GM12875 (cell line): ENCODE results near the gene DNM3.

ENCODE experiments used
- H3K4me3 ChIP-seq: one replicate; pipeline ENCODE4 v1.5.1; 2011; ENCODE audit warnings: low read depth, low read length, control low read depth
- CTCF ChIP-seq: IDR thresholded peaks from 2 replicates; pipeline ENCODE4 v1.5.1; 2011; ENCODE audit warnings: low read depth, mild to moderate bottlenecking, control low read depth, inconsistent platforms, low read length, moderate library complexity, borderline replicate concordance; ENCODE audit not compliant: insufficient read depth

DNM3 gene

DNA sequence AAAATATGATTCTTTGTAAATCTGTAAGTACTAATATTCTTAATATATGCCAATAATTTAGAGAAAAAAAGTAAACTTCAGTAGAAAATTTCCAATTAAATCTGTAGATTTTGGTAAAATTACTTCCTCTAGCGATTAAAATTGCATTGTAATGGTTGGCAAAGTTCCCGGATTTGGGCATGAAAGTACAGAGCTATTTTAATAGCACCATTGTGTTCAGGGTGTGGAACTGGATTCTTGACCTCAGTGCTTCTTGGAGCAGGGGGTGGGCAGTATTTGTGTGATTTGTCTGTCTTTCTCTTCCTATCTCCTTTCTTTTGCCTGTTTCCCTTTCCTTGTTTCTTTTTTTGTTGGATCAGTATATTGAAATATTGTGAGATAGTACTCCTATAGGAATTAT lies 72.1 kb downstream of the DNM3 start:
- H3K4me3 ChIP-seq, result no peak overlapping the region
- TF ChIP-seq CTCF, result no peak

GRCh38 chr1:171916315-171916771 lies 75.0 kb downstream of the DNM3 start:
- TF ChIP-seq CTCF, result no peak
- H3K4me3 ChIP-seq, result no peak overlapping the region

- no peak for TF ChIP-seq CTCF
- H3K4me3 ChIP-seq, result no peak overlapping the region
These were observed 76.0 kb downstream of the DNM3 start for GRCh38 chr1:171917331-171917730.

GRCh38 chr1:171919891-171920887 lies 78.9 kb downstream of the DNM3 start:
- no peak overlapping the region for H3K4me3 ChIP-seq
- TF ChIP-seq CTCF, result no peak

GRCh38 chr1:171922999-171923398 lies 81.7 kb downstream of the DNM3 start:
- H3K4me3 ChIP-seq, result no peak overlapping the region
- TF ChIP-seq CTCF, result no peak

- no peak overlapping the region for H3K4me3 ChIP-seq
- no peak for TF ChIP-seq CTCF
These were observed 87.8 kb downstream of the DNM3 start for GRCh38 chr1:171929121-171929520.

DNA sequence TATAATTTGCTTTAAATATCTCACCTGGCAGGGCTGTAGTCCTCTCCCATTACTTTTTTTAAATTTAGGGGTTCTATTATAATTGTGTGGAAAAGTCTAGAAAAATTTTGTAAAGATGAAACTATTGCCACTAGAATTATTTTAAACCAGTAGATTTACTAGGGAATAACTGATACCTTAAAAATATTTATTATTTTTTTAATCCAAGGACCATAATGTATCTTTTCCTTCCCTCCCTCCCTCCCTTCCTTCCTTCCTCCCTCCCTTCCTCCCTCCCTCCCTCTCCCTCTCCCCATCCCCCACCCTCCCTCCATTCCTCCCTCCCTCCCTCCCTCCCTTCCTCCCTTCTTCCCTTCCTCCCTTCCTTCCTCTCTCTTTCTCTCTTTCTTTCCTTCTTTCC lies 90.5 kb downstream of the DNM3 start:
- TF ChIP-seq CTCF, result no peak
- H3K4me3 ChIP-seq, result no peak overlapping the region
